ENCODE data around the gene DNAJC9. TPM values are rescaled to one million over a fixed set of nuclear protein-coding genes. Genes with fewer than 3 reads are reported as not detected.
A peak's percentile ranks its signal among the peaks of the same experiment; 100 is the strongest.

The DNAJC9 gene
- total RNA-seq, 1 experiment from 2014 or later: 65.2 TPM

DNA sequence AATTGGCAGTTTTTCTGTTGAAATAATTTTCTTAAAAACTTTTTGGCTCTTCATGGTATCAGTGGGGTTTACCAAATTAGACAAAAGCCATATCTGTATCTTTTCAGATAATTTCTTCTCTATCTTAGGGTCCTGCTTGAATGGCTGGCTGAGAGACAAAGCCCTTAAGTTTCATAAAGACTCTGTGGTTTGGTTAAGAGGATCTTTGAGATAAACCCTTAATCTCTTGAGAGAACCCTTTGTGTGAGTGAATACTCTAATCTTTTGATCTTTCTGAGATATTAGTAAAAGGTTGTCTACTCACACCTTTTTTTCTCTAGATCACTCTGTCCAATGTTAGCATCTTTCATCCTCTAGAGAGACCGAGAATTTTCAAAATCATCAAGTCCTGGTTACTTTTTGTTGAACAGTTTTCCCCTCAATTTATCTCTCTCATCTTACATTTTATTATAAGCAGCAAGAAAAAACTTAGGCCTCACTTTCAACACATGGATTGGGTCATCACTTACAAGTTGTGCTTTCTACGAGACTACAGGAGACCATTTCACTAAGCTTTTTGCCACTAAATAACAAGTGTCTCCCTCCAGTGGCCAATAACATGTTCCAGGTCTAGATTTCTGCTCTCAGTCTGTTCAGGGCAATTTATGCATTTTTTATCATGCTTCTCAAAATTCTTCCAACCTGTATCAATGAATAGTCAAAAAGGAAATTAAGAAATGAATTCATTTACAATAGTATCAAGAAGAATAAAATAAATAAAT is 28.4 kb downstream of the DNAJC9 start:
- peak in 1 of 2 experiments; percentile 60 for DNase-seq
- Histone ChIP-seq H3K36me3 (ENCODE audit: control insufficient read depth, insufficient read depth, low read length) (peaks cover 2% of the 10 kb centered on the region), H3K9me3 (no peaks in the 10 kb centered on the region), H3K4me1 (peaks cover 25% of the 10 kb centered on the region), H3K4me3 (ENCODE audit: low read depth, low read length) (no peak overlapping the region), H3K27me3 (replicated peaks; ENCODE audit: control insufficient read depth, insufficient read depth, low read length) (no peaks in the 10 kb centered on the region)
- H3K9me3 Mint-ChIP-seq (ENCODE audit: unreplicated experiment): peaks cover 12% of the 10 kb centered on the region
- TF ChIP-seq, protein P1, sequence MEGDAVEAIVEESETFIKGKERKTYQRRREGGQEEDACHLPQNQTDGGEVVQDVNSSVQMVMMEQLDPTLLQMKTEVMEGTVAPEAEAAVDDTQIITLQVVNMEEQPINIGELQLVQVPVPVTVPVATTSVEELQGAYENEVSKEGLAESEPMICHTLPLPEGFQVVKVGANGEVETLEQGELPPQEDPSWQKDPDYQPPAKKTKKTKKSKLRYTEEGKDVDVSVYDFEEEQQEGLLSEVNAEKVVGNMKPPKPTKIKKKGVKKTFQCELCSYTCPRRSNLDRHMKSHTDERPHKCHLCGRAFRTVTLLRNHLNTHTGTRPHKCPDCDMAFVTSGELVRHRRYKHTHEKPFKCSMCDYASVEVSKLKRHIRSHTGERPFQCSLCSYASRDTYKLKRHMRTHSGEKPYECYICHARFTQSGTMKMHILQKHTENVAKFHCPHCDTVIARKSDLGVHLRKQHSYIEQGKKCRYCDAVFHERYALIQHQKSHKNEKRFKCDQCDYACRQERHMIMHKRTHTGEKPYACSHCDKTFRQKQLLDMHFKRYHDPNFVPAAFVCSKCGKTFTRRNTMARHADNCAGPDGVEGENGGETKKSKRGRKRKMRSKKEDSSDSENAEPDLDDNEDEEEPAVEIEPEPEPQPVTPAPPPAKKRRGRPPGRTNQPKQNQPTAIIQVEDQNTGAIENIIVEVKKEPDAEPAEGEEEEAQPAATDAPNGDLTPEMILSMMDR (IDR thresholded peaks at IDR 0.05; ENCODE audit: insufficient read depth in 1 of 2, low read depth in 1 of 2, low read length in 1 of 2, severe bottlenecking in 1 of 2, unreplicated experiment in 1 of 2): peak; percentile 61 to 74
- H3K4me3 Mint-ChIP-seq (ENCODE audit: unreplicated experiment): no peak overlapping the region
- peak overlapping the region; percentile 82 for H3K27ac Mint-ChIP-seq (ENCODE audit: unreplicated experiment)
- BruUV-seq (replicated peaks): TSS peak; percentile 28
- intact Hi-C loops (cut with micrococcal nuclease; ENCODE audit: unreplicated experiment): loop anchor here (1.0 kb wide), 1 partner anchor 50 kb away; the partner anchor contains the start of genes ECD and FAM149B1
- H3K27me3 Mint-ChIP-seq (ENCODE audit: insufficient read depth, unreplicated experiment): no peaks in the 10 kb centered on the region
- POLR2A ChIA-PET: interaction anchor here (1.5 to 2.1 kb wide), 2 partner anchors 28 to 50 kb away, joined by 9 to 15 read pairs; partner anchors contain the start of genes ECD and FAM149B1
- H3K36me3 Mint-ChIP-seq (ENCODE audit: insufficient read depth, unreplicated experiment): peaks cover 7% of the 10 kb centered on the region
- CTCF ChIA-PET: interaction anchor here (0.6 to 1.3 kb wide), 5 partner anchors 38 to 1149 kb away, joined by 3 to 9 read pairs (median 5); partner anchors contain the start of gene P4HA1
- H3K4me1 Mint-ChIP-seq (ENCODE audit: low read depth, unreplicated experiment): peaks cover 22% of the 10 kb centered on the region

- peak overlapping the region; percentile 82 for H3K27ac Mint-ChIP-seq (ENCODE audit: unreplicated experiment)
- H3K4me3 Mint-ChIP-seq (ENCODE audit: unreplicated experiment): no peak overlapping the region
- no peak overlapping the region for H3K4me3 ChIP-seq (ENCODE audit: low read depth, low read length)
- DNase-seq: no peak
- H3K4me1 Mint-ChIP-seq (ENCODE audit: low read depth, unreplicated experiment): peaks cover 22% of the 10 kb centered on the region
- BruUV-seq (replicated peaks): TSS peak; percentile 50
- H3K27me3 Mint-ChIP-seq (ENCODE audit: insufficient read depth, unreplicated experiment): no peaks in the 10 kb centered on the region
- peaks cover 12% of the 10 kb centered on the region for H3K9me3 Mint-ChIP-seq (ENCODE audit: unreplicated experiment)
- H3K4me1 ChIP-seq: peaks cover 25% of the 10 kb centered on the region
- ChIA-PET POLR2A (interaction anchor here (1.5 to 2.1 kb wide), 2 partner anchors 29 to 49 kb away, joined by 9 to 15 read pairs; partner anchors contain the start of genes ECD and FAM149B1), CTCF (interaction anchor here (0.6 to 1.3 kb wide), 3 partner anchors 49 to 1086 kb away, joined by 7 to 9 read pairs (median 7); partner anchors contain the start of gene P4HA1)
- peaks cover 7% of the 10 kb centered on the region for H3K36me3 Mint-ChIP-seq (ENCODE audit: insufficient read depth, unreplicated experiment)
- intact Hi-C loops (cut with micrococcal nuclease; ENCODE audit: unreplicated experiment): loop anchor here (1.0 to 2.0 kb wide), 2 partner anchors 49 to 121 kb away; partner anchors contain the start of genes ECD, FAM149B1 and P4HA1
- H3K27me3 ChIP-seq (replicated peaks; ENCODE audit: control insufficient read depth, insufficient read depth, low read length): no peaks in the 10 kb centered on the region
- TF ChIP-seq, protein P1 (IDR thresholded peaks at IDR 0.05; ENCODE audit: insufficient read depth in 1 of 2, low read depth in 1 of 2, low read length in 1 of 2, severe bottlenecking in 1 of 2, unreplicated experiment in 1 of 2): no peak
- H3K36me3 ChIP-seq (ENCODE audit: control insufficient read depth, insufficient read depth, low read length): peaks cover 2% of the 10 kb centered on the region
- no peaks in the 10 kb centered on the region for H3K9me3 ChIP-seq
Measured at GRCh38 chr10:73217628-73218027, 29.4 kb downstream of the DNAJC9 start.

DNA sequence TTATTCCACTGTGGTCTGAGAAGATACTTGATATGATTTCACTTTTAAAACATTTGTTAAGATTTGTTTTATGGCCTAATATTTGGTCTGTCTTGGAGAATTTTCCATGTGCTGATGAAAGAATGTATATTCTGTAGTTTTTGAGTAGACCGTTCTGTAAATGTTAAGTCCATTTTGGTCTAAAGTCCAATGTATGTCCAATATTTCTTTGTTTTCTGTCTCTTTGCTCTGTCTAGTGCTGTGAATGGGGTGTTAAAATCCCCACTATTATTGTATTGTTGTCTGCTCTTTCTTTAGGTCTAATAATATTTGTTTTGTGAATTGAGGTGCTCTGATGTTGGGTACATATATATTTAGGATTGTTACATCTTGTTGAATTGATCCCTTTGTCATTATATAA is 31.3 kb downstream of the DNAJC9 start:
- no TSS peak for BruUV-seq (replicated peaks)
- Histone ChIP-seq H3K9me3 (no peaks in the 10 kb centered on the region), H3K27me3 (replicated peaks; ENCODE audit: control insufficient read depth, insufficient read depth, low read length) (no peaks in the 10 kb centered on the region), H3K4me1 (peaks cover 25% of the 10 kb centered on the region), H3K4me3 (ENCODE audit: low read depth, low read length) (no peak overlapping the region), H3K36me3 (ENCODE audit: control insufficient read depth, insufficient read depth, low read length) (peaks cover 2% of the 10 kb centered on the region)
- ChIA-PET POLR2A (no interaction called here), CTCF (no interaction called here)
- Mint-ChIP-seq H3K27ac (ENCODE audit: unreplicated experiment) (no peak overlapping the region), H3K4me3 (ENCODE audit: unreplicated experiment) (no peak overlapping the region), H3K36me3 (ENCODE audit: insufficient read depth, unreplicated experiment) (peaks cover 7% of the 10 kb centered on the region), H3K27me3 (ENCODE audit: insufficient read depth, unreplicated experiment) (no peaks in the 10 kb centered on the region), H3K9me3 (ENCODE audit: unreplicated experiment) (peaks cover 12% of the 10 kb centered on the region), H3K4me1 (ENCODE audit: low read depth, unreplicated experiment) (peaks cover 15% of the 10 kb centered on the region)
- DNase-seq: no peak
- TF ChIP-seq, protein P1 (IDR thresholded peaks at IDR 0.05; ENCODE audit: insufficient read depth in 1 of 2, low read depth in 1 of 2, low read length in 1 of 2, severe bottlenecking in 1 of 2, unreplicated experiment in 1 of 2): no peak
- intact Hi-C loops (cut with micrococcal nuclease; ENCODE audit: unreplicated experiment): loop anchor here (2.0 kb wide), 1 partner anchor 119 kb away; the partner anchor contains the start of gene P4HA1

Measured in Caco-2 (cell line).